Measurements from ENCODE around the gene ANKRD24. TPM values are rescaled to one million over a fixed set of nuclear protein-coding genes. Genes with fewer than 3 reads are reported as not detected.

Gene ANKRD24
- total RNA-seq, 1 experiment from 2014 or later = 10.9 TPM

GRCh38 chr19:4267101-4267900, 84.8 kb downstream of the ANKRD24 start:
- Histone ChIP-seq H3K9me3 (ENCODE audit: low read depth, low read length, poor library complexity, severe bottlenecking) (no peaks in the 10 kb centered on the region), H3K36me3 (ENCODE audit: insufficient read depth, low read length, poor library complexity, severe bottlenecking) (peaks cover 15% of the 10 kb centered on the region), H3K27ac (ENCODE audit: low read depth, low read length, poor library complexity, severe bottlenecking) (no peak overlapping the region), H3K4me1 (ENCODE audit: insufficient read depth, low read length, poor library complexity, severe bottlenecking) (no peaks in the 10 kb centered on the region), H3K4me3 (ENCODE audit: low read depth, low read length, poor library complexity, severe bottlenecking) (no peak overlapping the region), H3K27me3 (replicated peaks; ENCODE audit: insufficient read depth, low read depth, low read length, poor library complexity) (no peaks in the 10 kb centered on the region)
- CTCF ChIA-PET = interaction anchor here (0.5 to 2.5 kb wide), 13 partner anchors 10 to 369 kb away, joined by 4 to 21 read pairs (median 6); partner anchors contain the start of genes MPND, SH3GL1 and YJU2
- DNase-seq (ENCODE audit: low spot score) = peak; percentile 76
- POLR2A ChIA-PET (ENCODE audit: low non-redundant PET) = no interaction called here
- TF ChIP-seq EZH2 (IDR thresholded peaks at IDR 0.05; ENCODE audit: borderline replicate concordance, low read depth, low read length, poor library complexity, severe bottlenecking) (no peak), CTCF (conservative IDR thresholded peaks at IDR 0.05; ENCODE audit: low read depth, low read length) (peak; percentile 80)
- intact Hi-C loops (cut with micrococcal nuclease; ENCODE audit: unreplicated experiment) = loop anchor here (1.0 to 5.0 kb wide), 3 partner anchors 85 to 260 kb away; partner anchors contain the start of gene SH3GL1
- no TSS peak for BruUV-seq (replicated peaks)

DNA sequence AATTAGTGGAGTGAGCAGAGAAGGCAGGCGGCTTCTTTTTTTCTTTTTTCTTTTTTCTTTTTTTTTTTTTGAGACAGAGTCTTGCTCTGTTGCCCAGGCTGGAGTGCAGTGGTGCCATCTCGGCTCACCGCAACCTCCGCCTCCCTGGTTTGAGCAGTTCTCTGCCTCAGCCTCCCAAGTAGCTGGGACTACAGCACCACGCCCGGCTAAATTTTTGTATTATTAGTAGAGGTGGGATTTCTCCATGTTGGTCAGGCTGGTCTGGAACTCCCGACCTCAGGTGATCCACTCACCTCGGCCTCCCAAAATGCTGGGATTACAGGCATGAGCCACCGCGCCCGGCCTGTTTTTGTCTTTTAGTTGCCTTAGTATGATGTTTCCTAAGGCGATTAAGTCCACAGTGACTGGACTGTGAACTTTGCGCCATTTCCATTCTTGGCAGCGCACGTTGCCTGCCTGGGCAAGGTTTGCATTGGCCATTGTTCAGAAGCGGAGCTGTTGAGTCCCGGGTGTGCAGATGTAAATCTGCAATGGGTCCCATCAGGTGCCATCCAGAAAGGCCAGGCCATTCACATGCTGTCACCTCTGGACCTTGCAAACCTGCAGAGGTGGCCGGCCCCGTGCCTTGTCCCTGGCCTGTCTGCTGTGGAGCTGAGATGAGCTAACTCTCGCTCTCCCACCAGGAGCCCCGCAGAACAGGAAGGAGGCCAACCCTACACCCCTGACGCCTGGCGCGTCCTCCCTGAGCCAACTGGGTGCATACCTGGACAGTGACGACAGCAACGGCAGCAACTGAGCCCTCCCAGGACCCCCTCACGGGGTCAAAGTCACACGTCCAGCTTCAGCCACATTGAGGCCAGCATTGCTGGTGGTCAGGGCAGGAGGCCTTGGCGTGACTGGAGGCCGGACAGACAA, 85.7 kb downstream of the ANKRD24 start:
- no peak overlapping the region for H3K27ac ChIP-seq (ENCODE audit: low read depth, low read length, poor library complexity, severe bottlenecking)

More for the DNA sequence above, 85.7 kb downstream of the ANKRD24 start:
- CTCF ChIA-PET = interaction anchor here (0.7 to 2.5 kb wide), 11 partner anchors 10 to 368 kb away, joined by 4 to 21 read pairs (median 6); partner anchors contain the start of genes MPND and YJU2
- Histone ChIP-seq H3K4me3 (ENCODE audit: low read depth, low read length, poor library complexity, severe bottlenecking) (no peak overlapping the region), H3K4me1 (ENCODE audit: insufficient read depth, low read length, poor library complexity, severe bottlenecking) (no peaks in the 10 kb centered on the region), H3K36me3 (ENCODE audit: insufficient read depth, low read length, poor library complexity, severe bottlenecking) (peaks cover 15% of the 10 kb centered on the region), H3K27me3 (replicated peaks; ENCODE audit: insufficient read depth, low read depth, low read length, poor library complexity) (no peaks in the 10 kb centered on the region), H3K9me3 (ENCODE audit: low read depth, low read length, poor library complexity, severe bottlenecking) (no peaks in the 10 kb centered on the region)
- DNase-seq (ENCODE audit: low spot score) = no peak
- intact Hi-C loops (cut with micrococcal nuclease; ENCODE audit: unreplicated experiment) = loop anchor here (1.0 to 5.0 kb wide), 3 partner anchors 84 to 259 kb away; partner anchors contain the start of gene SH3GL1
- no TSS peak for BruUV-seq (replicated peaks)
- no peak for TF ChIP-seq EZH2 (IDR thresholded peaks at IDR 0.05; ENCODE audit: borderline replicate concordance, low read depth, low read length, poor library complexity, severe bottlenecking)
- TF ChIP-seq CTCF (conservative IDR thresholded peaks at IDR 0.05; ENCODE audit: low read depth, low read length) = no peak
- POLR2A ChIA-PET (ENCODE audit: low non-redundant PET) = no interaction called here

Data from A673 (cell line).